Thyroid gland (tissue), 4 donors: ENCODE data around the gene PHACTR1. TPM values are rescaled to one million over a fixed set of nuclear protein-coding genes. Genes with fewer than 3 reads are reported as not detected.

Experiments used
- DNase-seq, 2 donors: peaks; one replicate each; pipeline ENCODE4 v3.0.0-alpha.2; 2019
- H3K27ac ChIP-seq, 3 donors: fragments of 200-600 bp; sonication (generic); 1 replicate in 2 of 3; 2 replicates in 1 of 3; pipeline ENCODE4 v1.5.1; 2016 to 2019; ENCODE audit warnings: mild to moderate bottlenecking in 1 of 3, moderate library complexity in 1 of 3
- H3K27me3 ChIP-seq: fragments of 200-600 bp; sonication (generic); one replicate; pipeline ENCODE4 v1.5.1; 2019
- H3K36me3 ChIP-seq, 2 donors: fragments of 200-600 bp; sonication (generic); one replicate each; pipeline ENCODE4 v1.5.1; 2016 to 2019
- H3K4me1 ChIP-seq, 2 donors: fragments of 200-600 bp; sonication (generic); one replicate each; pipeline ENCODE4 v1.5.1; 2017 to 2019
- H3K4me3 ChIP-seq, 3 donors: fragments of 200-600 bp; sonication (generic); replicated peaks in 1 of 3; 1 replicate in 2 of 3; 2 replicates in 1 of 3; pipeline ENCODE4 v1.5.1; 2016; ENCODE audit warnings: mild to moderate bottlenecking in 1 of 3
- H3K9me3 ChIP-seq: fragments of 200-600 bp; sonication (generic); one replicate; pipeline ENCODE4 v1.5.1; 2017
- CTCF ChIP-seq, 6 experiments: fragments of 200-600 bp in 3 of 6; fragments of 450-650 bp in 3 of 6; sonication (generic) in 3 of 6; IDR thresholded peaks; one replicate each; pipeline ENCODE4 v1.5.1; 2016 to 2019; ENCODE audit warnings: antibody characterized with exemption in 6 of 6, mild to moderate bottlenecking in 2 of 6, inconsistent platforms in 1 of 6, moderate library complexity in 1 of 6
- POLR2A ChIP-seq, 2 donors: fragments of 450-650 bp; IDR thresholded peaks; one replicate each; pipeline ENCODE4 v1.6.1; 2017; ENCODE audit warnings: antibody characterized with exemption in 2 of 2, mild to moderate bottlenecking in 2 of 2, moderate library complexity in 1 of 2
- WGBS, 2 donors: methylation state at CpG; one replicate each; pipeline ENCODE4 v1.1.5; 2017; 5-methylcytosine and 5-hydroxymethylcytosine counted together
- intact Hi-C: fragments of 100-400 bp; cut with DNase I; formaldehyde crosslinking; loops from one replicate; pipeline ENCODE4 v1.15.1; 2023
- total RNA-seq, 4 donors: library from RNA; depleted of rRNA; stranded (reverse); fragments of >200 nt; gene quantifications; one replicate each; pipeline ENCODE4 v1.2.3, GENCODE V29; 2016

The PHACTR1 gene
- total RNA-seq, 4 donors from 2014 or later: 2.9 to 8.6 (median 4.4) TPM

- no peaks in the 10 kb centered on the region for H3K4me1 ChIP-seq
- no peak overlapping the region for H3K27ac ChIP-seq
- no peaks in the 10 kb centered on the region for H3K27me3 ChIP-seq
- H3K4me3 ChIP-seq: no peak overlapping the region
- TF ChIP-seq CTCF (IDR thresholded peaks at IDR 0.05) (no peak), POLR2A (IDR thresholded peaks at IDR 0.05) (no peak)
- no peak for DNase-seq
- intact Hi-C loops: no loop called here
- 88 to 97% methylated on average over 8 of the region's 8 CpGs for WGBS, 2 donors
- no peaks in the 10 kb centered on the region for H3K9me3 ChIP-seq
- H3K36me3 ChIP-seq: no peaks in the 10 kb centered on the region
These were observed 532.4 kb downstream of the PHACTR1 start for GRCh38 chr6:13248994-13249393.

- Histone ChIP-seq H3K4me3 (no peak overlapping the region), H3K4me1 (no peaks in the 10 kb centered on the region), H3K9me3 (no peaks in the 10 kb centered on the region), H3K27me3 (no peaks in the 10 kb centered on the region), H3K27ac (no peak overlapping the region), H3K36me3 (no peaks in the 10 kb centered on the region)
- WGBS, 2 donors: 93 to 94% methylated on average over 1 of the region's 1 CpG
- no peak for DNase-seq
- TF ChIP-seq POLR2A (IDR thresholded peaks at IDR 0.05): no peak
- intact Hi-C loops: no loop called here
These were observed 533.2 kb downstream of the PHACTR1 start for GRCh38 chr6:13249817-13250216.

GRCh38 chr6:13250703-13251102 lies 534.1 kb downstream of the PHACTR1 start:
- Histone ChIP-seq H3K9me3 (no peaks in the 10 kb centered on the region), H3K36me3 (no peaks in the 10 kb centered on the region), H3K27me3 (no peaks in the 10 kb centered on the region), H3K27ac (no peak overlapping the region), H3K4me3 (no peak overlapping the region), H3K4me1 (no peaks in the 10 kb centered on the region)
- TF ChIP-seq CTCF (IDR thresholded peaks at IDR 0.05): no peak
- DNase-seq: no peak
- intact Hi-C loops: no loop called here
- 83 to 92% methylated on average over 6 of the region's 6 CpGs for WGBS, 2 donors

- WGBS, 2 donors: 87 to 91% methylated on average over 6 to 9 of the region's 9 CpGs
- Histone ChIP-seq H3K4me3 (no peak overlapping the region), H3K9me3 (no peaks in the 10 kb centered on the region), H3K27me3 (no peaks in the 10 kb centered on the region), H3K36me3 (no peaks in the 10 kb centered on the region), H3K4me1 (no peaks in the 10 kb centered on the region), H3K27ac (no peak overlapping the region)
- intact Hi-C loops: no loop called here
- DNase-seq: no peak
- TF ChIP-seq POLR2A (IDR thresholded peaks at IDR 0.05) (no peak), CTCF (IDR thresholded peaks at IDR 0.05) (no peak)
These were observed 534.7 kb downstream of the PHACTR1 start for GRCh38 chr6:13251242-13251641.

- H3K9me3 ChIP-seq: no peaks in the 10 kb centered on the region
- no peaks in the 10 kb centered on the region for H3K4me1 ChIP-seq
- no peaks in the 10 kb centered on the region for H3K36me3 ChIP-seq
- TF ChIP-seq POLR2A (IDR thresholded peaks at IDR 0.05): no peak
- H3K27ac ChIP-seq: no peak overlapping the region
- no peak overlapping the region for H3K4me3 ChIP-seq
- no peak for DNase-seq
- intact Hi-C loops: no loop called here
- 75 to 88% methylated on average over 5 of the region's 5 CpGs for WGBS, 2 donors
- no peaks in the 10 kb centered on the region for H3K27me3 ChIP-seq
These were observed 536.2 kb downstream of the PHACTR1 start for GRCh38 chr6:13252790-13253189.

- intact Hi-C loops: no loop called here
- WGBS, 2 donors: 43 to 78% methylated on average over 1 of the region's 1 CpG
- no peaks in the 10 kb centered on the region for H3K36me3 ChIP-seq
These were observed 536.7 kb downstream of the PHACTR1 start for GRCh38 chr6:13253272-13253671.

More at GRCh38 chr6:13253272-13253671, 536.7 kb downstream of the PHACTR1 start:
- no peaks in the 10 kb centered on the region for H3K27me3 ChIP-seq
- no peak for DNase-seq
- H3K27ac ChIP-seq: no peak overlapping the region
- no peak overlapping the region for H3K4me3 ChIP-seq
- H3K4me1 ChIP-seq: no peaks in the 10 kb centered on the region
- H3K9me3 ChIP-seq: no peaks in the 10 kb centered on the region
- no peak for TF ChIP-seq CTCF (IDR thresholded peaks at IDR 0.05)
- no peak for TF ChIP-seq POLR2A (IDR thresholded peaks at IDR 0.05)
